IMR-90 (cell line): Measurements from ENCODE around the gene AFDN. TPM values are rescaled to one million over a fixed set of nuclear protein-coding genes. Genes with fewer than 3 reads are reported as not detected.

Experiments
- ATAC-seq: fragments of 200-7000 bp; cut with Tn5 transposase; 2 replicates; pipeline ENCODE4 v1.9.1; 2020; ENCODE audit warnings: low read depth, mild to moderate bottlenecking, moderate library complexity
- BruUV-seq: library from RNA; stranded (reverse); fragments of 400-500 nt; replicated peaks from 2 replicates; lab custom pipeline; 2021; lab: Mats Ljungman, UMichigan
- CTCF ChIA-PET: fragments of 300-600 bp; formaldehyde crosslinking; extraction: SDS; loops from one replicate; lab custom pipeline; 2021; ENCODE audit warnings: antibody characterized with exemption; lab: Yijun Ruan, JAX
- POLR2A ChIA-PET: fragments of 300-600 bp; sonication (Branson Sonifier 250); formaldehyde crosslinking; loops from one replicate; lab custom pipeline; 2022; ENCODE audit warnings: antibody characterized with exemption; ENCODE audit not compliant: unreplicated experiment; lab: Charles Lee
- DNase-seq: peaks from one replicate; pipeline ENCODE4 v3.0.0; 2013
- H2AFZ ChIP-seq: replicated peaks from 2 replicates; pipeline ENCODE3; 2013; ENCODE audit warnings: low read length, mild to moderate bottlenecking; ENCODE audit not compliant: poor library complexity
- H2AK5ac ChIP-seq: 2 replicates; pipeline ENCODE4 v1.6.1; 2013; ENCODE audit warnings: low read depth, low read length, inconsistent platforms
- H2AK9ac ChIP-seq: replicated peaks from 2 replicates; pipeline ENCODE3; 2013; ENCODE audit warnings: mild to moderate bottlenecking, low read depth, low read length, moderate library complexity; ENCODE audit not compliant: poor library complexity
- H2BK120ac ChIP-seq: 2 replicates; pipeline ENCODE4 v1.6.1; 2013; ENCODE audit warnings: low read depth, low read length, inconsistent platforms
- H2BK15ac ChIP-seq: 3 replicates; pipeline ENCODE4 v1.6.1; 2013; ENCODE audit warnings: low read depth, low read length, inconsistent platforms
- H2BK20ac ChIP-seq: 2 replicates; pipeline ENCODE4 v1.6.1; 2013; ENCODE audit warnings: low read depth, mild to moderate bottlenecking, inconsistent platforms, low read length, moderate library complexity
- H2BK5ac ChIP-seq: 2 replicates; pipeline ENCODE4 v1.6.1; 2013; ENCODE audit warnings: mild to moderate bottlenecking, low read depth, low read length, inconsistent platforms; ENCODE audit not compliant: poor library complexity, severe bottlenecking
- H3K14ac ChIP-seq: replicated peaks from 2 replicates; pipeline ENCODE4 v1.6.1; 2013; ENCODE audit warnings: low read depth, low read length, inconsistent platforms
- H3K18ac ChIP-seq: 2 replicates; pipeline ENCODE4 v1.6.1; 2013; ENCODE audit warnings: low read depth, low read length, control low read depth
- H3K23ac ChIP-seq: 2 replicates; pipeline ENCODE4 v1.6.1; 2013; ENCODE audit warnings: low read depth, low read length, inconsistent platforms
- H3K27ac ChIP-seq: 2 replicates; pipeline ENCODE4 v1.5.1; 2013; ENCODE audit warnings: mild to moderate bottlenecking, control low read depth, low read length; ENCODE audit not compliant: insufficient read depth
- H3K27me3 ChIP-seq: 2 replicates; pipeline ENCODE4 v1.6.1; 2013; ENCODE audit warnings: low read length; ENCODE audit not compliant: control insufficient read depth, insufficient read depth
- H3K36me3 ChIP-seq: 2 replicates; pipeline ENCODE4 v1.6.1; 2013; ENCODE audit warnings: low read length, mixed read lengths; ENCODE audit not compliant: control insufficient read depth, insufficient read depth
- H3K4ac ChIP-seq: 2 replicates; pipeline ENCODE4 v1.6.1; 2013; ENCODE audit warnings: low read depth, low read length, inconsistent platforms
- H3K4me1 ChIP-seq: 2 replicates; pipeline ENCODE4 v1.6.1; 2013; ENCODE audit warnings: low read length, mixed read lengths; ENCODE audit not compliant: control insufficient read depth, insufficient read depth
- H3K4me2 ChIP-seq: 2 replicates; pipeline ENCODE4 v1.6.1; 2013; ENCODE audit warnings: low read depth, mild to moderate bottlenecking, control low read depth, low read length, moderate library complexity
- H3K4me3 ChIP-seq: 2 replicates; pipeline ENCODE4 v1.5.1; 2013; ENCODE audit warnings: low read depth, mild to moderate bottlenecking, control low read depth, low read length, moderate library complexity; ENCODE audit not compliant: insufficient read depth
- H3K56ac ChIP-seq: 2 replicates; pipeline ENCODE4 v1.6.1; 2013; ENCODE audit warnings: low read length, inconsistent platforms; ENCODE audit not compliant: insufficient read depth; ENCODE audit errors: extremely low read depth
- H3K79me1 ChIP-seq, 2 experiments: 2 replicates each; pipeline ENCODE4 v1.6.1; 2013; ENCODE audit warnings: low read length in 2 of 2, inconsistent platforms in 1 of 2, low read depth in 1 of 2
- H3K9ac ChIP-seq: 2 replicates; pipeline ENCODE4 v1.6.1; 2013; ENCODE audit warnings: low read depth, low read length, control low read depth
- H3K9me1 ChIP-seq: 2 replicates; pipeline ENCODE4 v1.6.1; 2013; ENCODE audit warnings: low read length, inconsistent platforms; ENCODE audit not compliant: insufficient read depth
- H3K9me3 ChIP-seq: 2 replicates; pipeline ENCODE4 v1.6.1; 2013; ENCODE audit warnings: low read length; ENCODE audit not compliant: control insufficient read depth, insufficient read depth
- H4K20me1 ChIP-seq: 2 replicates; pipeline ENCODE4 v1.6.1; 2013; ENCODE audit warnings: low read length, inconsistent platforms; ENCODE audit not compliant: insufficient read depth
- H4K5ac ChIP-seq: 2 replicates; pipeline ENCODE4 v1.6.1; 2013; ENCODE audit warnings: mild to moderate bottlenecking, low read depth, low read length, control low read depth
- H4K8ac ChIP-seq, 2 experiments: 2 replicates each; pipeline ENCODE4 v1.6.1; 2013; ENCODE audit warnings: low read depth in 2 of 2, low read length in 2 of 2, control low read depth in 1 of 2, inconsistent platforms in 1 of 2
- H4K91ac ChIP-seq: 2 replicates; pipeline ENCODE4 v1.6.1; 2013; ENCODE audit warnings: low read depth, low read length, inconsistent platforms; ENCODE audit not compliant: insufficient read depth
- BHLHE40 ChIP-seq: fragments of 150-350 bp; IDR thresholded peaks from 2 replicates; pipeline ENCODE4 v1.6.1; 2016; ENCODE audit warnings: mild to moderate bottlenecking, low read depth, low read length
- CEBPB ChIP-seq: IDR thresholded peaks from 2 replicates; pipeline ENCODE4 v1.6.1; 2012; ENCODE audit warnings: low read depth, low read length, improper control_type of control experiment
- CHD1 ChIP-seq: IDR thresholded peaks from 2 replicates; pipeline ENCODE4 v1.6.1; 2012; ENCODE audit warnings: low read depth, low read length, improper control_type of control experiment
- ELK1 ChIP-seq: fragments of 150-350 bp; IDR thresholded peaks from 2 replicates; pipeline ENCODE4 v1.6.1; 2016; ENCODE audit warnings: low read depth, mild to moderate bottlenecking, low read length, moderate library complexity, borderline replicate concordance
- FOS ChIP-seq: fragments of 150-350 bp; IDR thresholded peaks from 2 replicates; pipeline ENCODE4 v1.6.1; 2016; ENCODE audit warnings: low read depth, low read length
- MAZ ChIP-seq: IDR thresholded peaks from 2 replicates; pipeline ENCODE4 v1.6.1; 2012; ENCODE audit warnings: low read depth, mild to moderate bottlenecking, low read length, improper control_type of control experiment, moderate library complexity, borderline replicate concordance
- MXI1 ChIP-seq: IDR thresholded peaks from 2 replicates; pipeline ENCODE4 v1.6.1; 2012; ENCODE audit warnings: low read depth, mild to moderate bottlenecking, low read length, moderate library complexity, borderline replicate concordance
- NFE2L2 ChIP-seq: fragments of 150-350 bp; IDR thresholded peaks from 2 replicates; pipeline ENCODE4 v1.6.1; 2016; ENCODE audit warnings: low read depth, mild to moderate bottlenecking, low read length
- POLR2A ChIP-seq: IDR thresholded peaks from 2 replicates; pipeline ENCODE4 v1.6.1; 2012; ENCODE audit warnings: mild to moderate bottlenecking, low read depth, low read length
- RCOR1 ChIP-seq: IDR thresholded peaks from 2 replicates; pipeline ENCODE4 v1.6.1; 2012; ENCODE audit warnings: mild to moderate bottlenecking, low read length, improper control_type of control experiment; ENCODE audit not compliant: insufficient replicate concordance
- RFX5 ChIP-seq: IDR thresholded peaks from 2 replicates; pipeline ENCODE4 v1.8.0; 2012; ENCODE audit warnings: low read depth, mild to moderate bottlenecking, low read length, moderate library complexity
- USF2 ChIP-seq: fragments of 150-350 bp; IDR thresholded peaks from 2 replicates; pipeline ENCODE4 v1.6.1; 2017; ENCODE audit warnings: mild to moderate bottlenecking, antibody characterized with exemption, low read length, low read depth
- WGBS, 2 experiments: methylation state at CpG; one replicate each; pipeline versions ENCODE4 v1.1.5 to v1.1.7; 2013; ENCODE audit warnings: missing lambda C conversion rate in 2 of 2; ENCODE audit not compliant: insufficient read length in 1 of 2; ENCODE audit errors: extremely low coverage in 2 of 2; 5-methylcytosine and 5-hydroxymethylcytosine counted together
- dilution Hi-C: fragments of 300-500 bp; cut with HindIII; formaldehyde crosslinking; loops from one replicate; pipeline ENCODE4 v1.14.3; 2018; ENCODE audit warnings: low sequenced_read_pairs; ENCODE audit not compliant: unreplicated experiment
- in situ Hi-C: fragments of 300-500 bp; cut with MboI; formaldehyde crosslinking; loops from 3 replicates; pipeline ENCODE4 v1.14.3; 2019; ENCODE audit warnings: low sequenced_read_pairs, inconsistent platforms, mixed read lengths
- intact Hi-C: fragments of 100-400 bp; cut with micrococcal nuclease; formaldehyde crosslinking; loops from 2 replicates; pipeline ENCODE4 v1.10.0; 2022
- polyA plus RNA-seq, 3 experiments: library from polyadenylated mRNA; depleted of rRNA; stranded (reverse); fragments of >200 nt; gene quantifications; 2 replicates each; pipeline ENCODE4 v1.2.3, GENCODE V29; 2012; ENCODE audit warnings: low replicate concordance in 1 of 3
- total RNA-seq: library from RNA; depleted of rRNA; stranded (reverse); fragments of >200 nt; gene quantifications from 2 replicates; pipeline ENCODE4 v1.2.3, GENCODE V29; 2012

AFDN gene
- total and polyA plus RNA-seq, 2 of the 4 experiments (the other 2 are of a cell fraction): 11.6 to 20.8 TPM

GRCh38 chr6:167811040-167811439 is 15.7 kb upstream of the AFDN start:
- no peaks in the 10 kb centered on the region for H4K20me1 ChIP-seq
- BruUV-seq: no TSS peak

More at GRCh38 chr6:167811040-167811439, 15.7 kb upstream of the AFDN start:
- in situ Hi-C loops (no loop called here), dilution Hi-C loops (no loop called here), intact Hi-C loops (no loop called here)
- Histone ChIP-seq H2BK20ac (no peak overlapping the region), H3K9me1 (no peaks in the 10 kb centered on the region), H2AK9ac (no peak overlapping the region), H4K5ac (no peak overlapping the region), H3K9me3 (no peaks in the 10 kb centered on the region), H3K27ac (no peak overlapping the region), H3K14ac (no peak overlapping the region), H2AK5ac (no peak overlapping the region), H3K4ac (no peak overlapping the region), H3K27me3 (peaks cover 2% of the 10 kb centered on the region; the same call in 1 of the 2 replicates), H3K9ac (no peak overlapping the region), H3K4me2 (no peak overlapping the region), H3K79me1 (no peaks in the 10 kb centered on the region), H3K23ac (no peak overlapping the region), H4K8ac (no peak overlapping the region), H2BK15ac (no peak overlapping the region), H3K18ac (no peak overlapping the region), H3K36me3 (no peaks in the 10 kb centered on the region), H2AFZ (no peak overlapping the region), H4K91ac (no peak overlapping the region), H2BK5ac (no peak overlapping the region), H3K4me3 (no peak overlapping the region), H2BK120ac (no peak overlapping the region), H3K56ac (no peak overlapping the region), H3K4me1 (no peaks in the 10 kb centered on the region)
- WGBS, 2 experiments: 60% methylated on average over 2 of the region's 5 CpGs; no CpG with 5 or more reads in 1 of the 2 experiments
- TF ChIP-seq USF2 (no peak), CEBPB (no peak), POLR2A (no peak), CHD1 (no peak), BHLHE40 (no peak), RCOR1 (no peak), MAZ (no peak), ELK1 (no peak), MXI1 (no peak), FOS (no peak), RFX5 (no peak), NFE2L2 (no peak)
- no peak for ATAC-seq
- DNase-seq: no peak
- CTCF ChIA-PET: no interaction called here
- POLR2A ChIA-PET: no interaction called here
